AG09319 (cell line): ENCODE measurements around the gene HECA.

ENCODE experiments used
- DNase-seq: peaks from one replicate; pipeline ENCODE4 v3.0.0-alpha.2; 2010; ENCODE audit warnings: low read depth; ENCODE audit errors: extremely low read depth
- TF ChIP-seq, protein P1 (sequence below): IDR thresholded peaks from 2 replicates; pipeline ENCODE4 v1.5.1; 2011; ENCODE audit warnings: low read depth, mild to moderate bottlenecking, inconsistent platforms, low read length, moderate library complexity

Gene HECA

DNA sequence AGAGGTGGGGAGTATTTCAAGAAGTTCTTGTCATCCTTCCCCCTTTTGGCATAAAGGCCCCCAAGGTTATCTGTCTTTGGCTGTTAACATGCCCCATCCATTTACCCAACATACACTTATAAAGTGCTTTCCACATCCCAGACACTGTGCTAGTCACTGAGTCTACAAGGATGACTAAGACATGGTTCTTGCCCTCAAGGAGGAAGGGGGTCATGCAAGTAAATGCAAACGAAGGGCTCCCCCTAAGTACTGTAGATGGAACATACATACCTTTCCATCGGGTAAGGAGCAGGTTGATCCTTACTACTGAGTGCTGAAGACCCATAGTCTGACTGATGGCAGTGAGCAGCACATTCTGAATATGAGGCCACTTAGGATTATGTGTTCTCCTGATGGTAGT lies 38.3 kb downstream of the HECA start:
- no peak for DNase-seq
- TF ChIP-seq, protein P1, sequence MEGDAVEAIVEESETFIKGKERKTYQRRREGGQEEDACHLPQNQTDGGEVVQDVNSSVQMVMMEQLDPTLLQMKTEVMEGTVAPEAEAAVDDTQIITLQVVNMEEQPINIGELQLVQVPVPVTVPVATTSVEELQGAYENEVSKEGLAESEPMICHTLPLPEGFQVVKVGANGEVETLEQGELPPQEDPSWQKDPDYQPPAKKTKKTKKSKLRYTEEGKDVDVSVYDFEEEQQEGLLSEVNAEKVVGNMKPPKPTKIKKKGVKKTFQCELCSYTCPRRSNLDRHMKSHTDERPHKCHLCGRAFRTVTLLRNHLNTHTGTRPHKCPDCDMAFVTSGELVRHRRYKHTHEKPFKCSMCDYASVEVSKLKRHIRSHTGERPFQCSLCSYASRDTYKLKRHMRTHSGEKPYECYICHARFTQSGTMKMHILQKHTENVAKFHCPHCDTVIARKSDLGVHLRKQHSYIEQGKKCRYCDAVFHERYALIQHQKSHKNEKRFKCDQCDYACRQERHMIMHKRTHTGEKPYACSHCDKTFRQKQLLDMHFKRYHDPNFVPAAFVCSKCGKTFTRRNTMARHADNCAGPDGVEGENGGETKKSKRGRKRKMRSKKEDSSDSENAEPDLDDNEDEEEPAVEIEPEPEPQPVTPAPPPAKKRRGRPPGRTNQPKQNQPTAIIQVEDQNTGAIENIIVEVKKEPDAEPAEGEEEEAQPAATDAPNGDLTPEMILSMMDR: no peak

DNA sequence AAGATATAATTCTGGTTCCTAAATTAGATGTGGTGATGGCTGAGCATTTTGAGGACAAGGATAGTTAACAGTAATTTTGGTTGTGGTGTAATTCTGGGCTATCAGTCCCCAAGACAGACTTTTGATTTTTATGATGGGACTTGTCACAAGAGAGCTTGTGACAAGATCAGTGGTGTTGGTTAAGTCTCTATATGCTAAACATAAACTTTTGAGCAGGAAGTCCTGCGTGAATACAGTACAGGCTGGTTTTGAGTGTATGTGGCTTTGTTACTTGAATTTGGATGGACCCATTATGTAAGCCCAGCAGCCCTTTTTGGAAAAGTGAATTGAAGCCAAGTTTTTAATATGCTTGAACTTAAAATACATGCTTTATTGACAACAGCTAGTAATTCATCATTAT lies 38.9 kb downstream of the HECA start:
- TF ChIP-seq, protein P1: no peak
- DNase-seq: no peak

DNA sequence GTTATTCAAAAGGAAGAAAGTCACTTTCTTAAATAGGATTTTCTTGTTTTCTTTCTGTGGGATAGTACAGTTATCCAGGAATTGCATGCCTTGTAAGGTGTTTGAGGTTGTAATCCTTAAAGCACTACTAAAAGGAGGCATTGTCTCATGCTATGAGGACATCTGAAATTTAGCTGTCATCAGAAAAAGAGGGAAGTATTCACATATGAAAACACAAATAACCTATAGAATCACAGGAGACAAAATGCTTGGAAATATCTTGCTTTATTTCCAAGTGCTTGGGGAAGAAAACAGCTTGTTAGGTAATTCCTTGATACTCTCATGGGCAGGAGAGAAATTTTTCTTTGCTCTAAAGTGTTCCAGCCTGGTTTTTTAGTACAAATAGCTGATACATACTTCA lies 40.1 kb downstream of the HECA start:
- TF ChIP-seq, protein P1: no peak
- DNase-seq: no peak

DNA sequence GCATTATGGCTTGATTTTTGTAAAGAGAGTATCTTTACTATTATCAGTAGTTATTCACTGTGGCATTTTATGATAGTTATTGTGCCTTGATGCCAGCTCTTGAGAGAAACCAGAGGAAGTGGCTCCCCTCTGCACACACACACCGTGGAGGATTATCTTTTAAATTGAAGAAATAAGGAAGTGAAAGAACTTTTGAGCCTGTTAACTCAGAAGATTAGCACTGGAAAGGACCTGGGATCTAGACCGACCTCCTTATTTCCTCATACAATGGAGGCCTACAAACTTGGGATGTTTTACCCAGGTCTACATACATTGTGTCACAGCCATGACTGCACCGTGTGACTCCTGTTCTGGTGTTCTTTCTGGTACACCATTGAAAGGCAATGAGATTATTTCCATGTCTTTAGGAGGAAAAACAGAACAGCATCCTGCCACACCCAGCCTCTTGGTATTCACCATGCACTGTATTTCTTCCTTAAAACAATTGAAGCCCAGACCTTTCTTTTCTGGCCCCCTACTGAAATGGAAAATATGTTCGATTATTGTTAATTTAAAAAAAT lies 40.6 kb downstream of the HECA start:
- TF ChIP-seq, protein P1: no peak
- no peak for DNase-seq

DNA sequence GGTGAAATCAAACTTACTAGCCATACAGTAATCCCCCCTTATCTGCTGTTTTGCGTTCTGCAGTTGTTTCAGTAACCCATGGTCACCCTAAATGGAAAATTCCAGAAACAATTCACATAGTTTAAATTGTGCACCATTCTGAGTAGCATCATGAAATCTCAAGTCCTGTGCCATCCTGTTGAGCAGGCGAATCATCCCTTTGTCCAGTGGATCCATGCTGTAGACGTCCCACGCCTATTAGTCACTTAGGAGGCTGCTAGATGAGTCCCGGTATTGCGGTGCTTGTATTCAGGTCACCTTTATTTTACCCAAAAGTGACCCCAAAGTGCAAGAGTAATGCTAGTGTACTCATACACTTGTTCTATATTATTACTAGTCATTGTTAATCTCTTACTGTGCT lies 46.4 kb downstream of the HECA start:
- TF ChIP-seq, protein P1: no peak
- DNase-seq: no peak

DNA sequence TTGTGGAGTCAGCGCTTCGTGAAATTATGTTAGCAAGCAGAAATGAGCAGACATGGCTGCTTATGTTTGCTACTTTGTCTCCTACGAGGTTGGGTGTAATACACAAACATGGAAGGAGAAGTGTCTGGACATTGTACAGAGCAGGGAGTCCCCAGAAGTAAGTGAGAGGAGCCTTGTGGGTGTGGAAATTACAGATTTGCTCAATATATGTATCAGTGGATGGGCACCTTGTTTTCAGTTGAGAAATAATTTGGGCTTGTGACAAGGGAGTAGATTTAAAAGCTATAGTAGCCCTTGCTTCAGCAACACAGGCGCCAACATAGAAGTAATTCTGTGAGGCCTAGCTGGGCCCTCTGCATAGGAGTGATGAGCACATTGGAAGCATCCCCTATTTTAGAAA lies 49.2 kb downstream of the HECA start:
- DNase-seq: no peak
- TF ChIP-seq, protein P1: no peak

DNA sequence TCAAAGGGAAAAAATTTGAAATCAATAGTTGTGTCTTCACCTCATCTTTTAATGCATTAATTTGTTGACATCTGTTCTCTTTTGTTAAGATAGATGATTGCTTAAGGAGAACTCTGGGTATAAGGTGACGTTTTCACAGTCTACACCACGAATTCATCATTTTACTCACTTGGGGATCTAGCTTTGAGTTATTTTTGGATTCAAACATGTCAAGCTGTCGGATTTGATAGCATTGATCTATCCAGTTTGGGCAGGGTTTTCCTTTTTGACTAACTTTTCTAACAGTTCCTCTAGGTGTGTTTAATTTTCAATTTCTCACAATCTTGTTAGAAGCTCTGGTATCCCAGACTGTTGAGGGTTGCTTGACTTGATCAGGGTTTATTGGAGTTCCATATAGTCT lies 49.6 kb downstream of the HECA start:
- TF ChIP-seq, protein P1: no peak
- no peak for DNase-seq
